Tibial nerve (tissue), 4 donors: ENCODE data around the gene SIGLEC7. TPM values are rescaled to one million over a fixed set of nuclear protein-coding genes. Genes with fewer than 3 reads are reported as not detected.

Source experiments
- DNase-seq, 2 donors: peaks; one replicate each; pipeline ENCODE4 v3.0.0-alpha.2; 2019; ENCODE audit warnings: low spot score in 2 of 2
- H3K27ac ChIP-seq, 4 donors: fragments of 200-600 bp; sonication (generic) in 3 of 4; one replicate each; pipeline ENCODE4 v1.5.1; 2017 to 2019; ENCODE audit warnings: mild to moderate bottlenecking in 1 of 4
- H3K27me3 ChIP-seq, 2 donors: fragments of 200-600 bp; sonication (generic) in 1 of 2; one replicate each; pipeline versions ENCODE4 v1.5.1 to v1.6.0; 2017 to 2019
- H3K36me3 ChIP-seq, 3 donors: fragments of 200-600 bp; sonication (generic); one replicate each; pipeline ENCODE4 v1.5.1; 2018 to 2019
- H3K4me1 ChIP-seq, 4 donors: fragments of 200-600 bp; sonication (generic) in 3 of 4; one replicate each; pipeline ENCODE4 v1.5.1; 2017 to 2019
- H3K4me3 ChIP-seq, 4 donors: fragments of 200-600 bp; sonication (generic) in 3 of 4; one replicate each; pipeline ENCODE4 v1.5.1; 2017 to 2019; ENCODE audit warnings: mild to moderate bottlenecking in 1 of 4, moderate library complexity in 1 of 4
- H3K9me3 ChIP-seq, 4 donors: fragments of 200-600 bp; sonication (generic) in 3 of 4; one replicate each; pipeline ENCODE4 v1.5.1; 2017 to 2019
- CTCF ChIP-seq, 5 experiments: fragments of 200-600 bp in 3 of 5; fragments of 450-650 bp in 2 of 5; sonication (generic) in 3 of 5; IDR thresholded peaks; one replicate each; pipeline ENCODE4 v1.5.1; 2016 to 2019; ENCODE audit warnings: antibody characterized with exemption in 5 of 5, mild to moderate bottlenecking in 3 of 5, moderate library complexity in 2 of 5
- EP300 ChIP-seq, 2 donors: sonication (generic); formaldehyde crosslinking; IDR thresholded peaks; one replicate each; pipeline ENCODE4 v1.6.1; 2017; ENCODE audit warnings: antibody characterized with exemption in 2 of 2, mild to moderate bottlenecking in 1 of 2
- POLR2A ChIP-seq, 2 donors: fragments of 450-650 bp; IDR thresholded peaks; one replicate each; pipeline ENCODE4 v1.6.1; 2017; ENCODE audit warnings: antibody characterized with exemption in 2 of 2, mild to moderate bottlenecking in 2 of 2, moderate library complexity in 2 of 2
- WGBS, 2 donors: methylation state at CpG; one replicate each; pipeline ENCODE4 v1.1.5; 2018; 5-methylcytosine and 5-hydroxymethylcytosine counted together
- total RNA-seq, 4 donors: library from RNA; depleted of rRNA; stranded (reverse); fragments of >200 nt; gene quantifications; one replicate each; pipeline ENCODE4 v1.1.0, GENCODE V29; 2016

Gene SIGLEC7
- total RNA-seq, 4 donors from 2014 or later: 0.42 to 7.5 (median 1.1) TPM

GRCh38 chr19:51179256-51179655 lies 37.2 kb downstream of the SIGLEC7 start:
- Histone ChIP-seq H3K27ac (no peak overlapping the region), H3K36me3 (no peaks in the 10 kb centered on the region), H3K4me1 (no peaks in the 10 kb centered on the region), H3K27me3 (no peaks in the 10 kb centered on the region), H3K4me3 (no peak overlapping the region), H3K9me3 (no peaks in the 10 kb centered on the region)
- no peak for DNase-seq
- TF ChIP-seq POLR2A (IDR thresholded peaks at IDR 0.05) (no peak), CTCF (IDR thresholded peaks at IDR 0.05) (no peak), EP300 (IDR thresholded peaks at IDR 0.05) (no peak)
- 5 to 21% methylated on average over 1 of the region's 1 CpG for WGBS, 2 donors

DNA sequence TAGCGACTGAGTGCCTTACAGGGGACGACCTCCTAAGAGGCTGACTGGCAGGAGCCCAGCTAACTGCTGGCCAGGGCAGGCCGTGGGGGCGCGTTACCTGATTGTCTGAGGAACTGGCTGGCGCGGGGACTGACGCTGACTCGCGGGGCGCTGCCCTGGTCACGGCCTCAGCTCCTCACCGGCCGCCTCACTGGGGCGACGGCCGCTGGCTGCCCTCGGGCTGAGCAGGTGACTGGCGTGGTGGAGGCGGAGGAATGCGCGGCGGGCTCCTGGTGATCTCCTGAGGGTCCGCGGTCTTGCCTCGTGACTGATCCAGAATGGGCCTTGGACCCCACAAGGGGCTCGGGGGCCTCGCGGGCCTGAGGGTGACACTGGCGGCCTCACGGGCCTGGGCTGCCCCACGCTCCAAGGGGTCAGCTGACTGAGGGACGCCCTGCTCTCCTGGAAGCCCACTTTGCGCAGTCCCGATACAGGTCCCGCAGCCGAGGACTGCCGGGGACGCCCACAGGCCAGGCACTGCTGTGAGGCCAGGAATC lies 39.3 kb downstream of the SIGLEC7 start:
- no peak for DNase-seq
- 92 to 94% methylated on average over 22 to 31 of the region's 39 CpGs for WGBS, 2 donors
- Histone ChIP-seq H3K4me1 (no peaks in the 10 kb centered on the region), H3K27me3 (no peaks in the 10 kb centered on the region), H3K27ac (no peak overlapping the region), H3K4me3 (no peak overlapping the region), H3K9me3 (no peaks in the 10 kb centered on the region), H3K36me3 (no peaks in the 10 kb centered on the region)
- no peak for TF ChIP-seq CTCF (IDR thresholded peaks at IDR 0.05)
- TF ChIP-seq EP300 (IDR thresholded peaks at IDR 0.05): no peak
- no peak for TF ChIP-seq POLR2A (IDR thresholded peaks at IDR 0.05)

DNA sequence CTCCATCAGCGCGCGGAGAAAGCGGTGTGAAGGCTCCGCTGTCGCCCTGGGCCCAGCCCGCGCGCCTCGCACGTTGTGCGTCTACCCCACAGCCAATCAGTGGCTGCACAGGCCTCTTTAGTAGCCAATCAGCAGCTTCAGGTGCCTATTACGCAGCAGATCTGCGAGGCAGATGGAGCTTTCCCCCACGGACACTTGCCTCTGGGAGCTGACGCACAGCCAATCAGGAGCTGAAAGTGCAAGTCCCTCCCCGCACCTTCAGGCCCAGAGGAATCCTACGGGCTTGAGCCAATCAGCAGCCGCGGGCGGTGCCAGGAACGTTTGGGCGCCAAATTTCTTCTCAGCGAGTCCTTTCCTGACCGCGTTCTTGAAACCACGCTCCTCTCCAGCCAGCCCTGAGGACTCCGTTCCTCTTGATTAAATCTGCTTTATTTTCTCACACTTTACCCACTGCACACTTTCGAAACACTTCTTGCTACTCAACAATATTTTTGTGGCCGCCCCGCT lies 39.9 kb downstream of the SIGLEC7 start:
- TF ChIP-seq POLR2A (IDR thresholded peaks at IDR 0.05): no peak
- TF ChIP-seq EP300 (IDR thresholded peaks at IDR 0.05): no peak
- TF ChIP-seq CTCF (IDR thresholded peaks at IDR 0.05): no peak
- H3K36me3 ChIP-seq: no peaks in the 10 kb centered on the region
- no peaks in the 10 kb centered on the region for H3K4me1 ChIP-seq
- no peak overlapping the region for H3K27ac ChIP-seq
- no peak for DNase-seq
- WGBS, 2 donors: 72 to 78% methylated on average over 30 to 31 of the region's 31 CpGs
- no peaks in the 10 kb centered on the region for H3K9me3 ChIP-seq
- H3K4me3 ChIP-seq: no peak overlapping the region
- no peaks in the 10 kb centered on the region for H3K27me3 ChIP-seq

DNA sequence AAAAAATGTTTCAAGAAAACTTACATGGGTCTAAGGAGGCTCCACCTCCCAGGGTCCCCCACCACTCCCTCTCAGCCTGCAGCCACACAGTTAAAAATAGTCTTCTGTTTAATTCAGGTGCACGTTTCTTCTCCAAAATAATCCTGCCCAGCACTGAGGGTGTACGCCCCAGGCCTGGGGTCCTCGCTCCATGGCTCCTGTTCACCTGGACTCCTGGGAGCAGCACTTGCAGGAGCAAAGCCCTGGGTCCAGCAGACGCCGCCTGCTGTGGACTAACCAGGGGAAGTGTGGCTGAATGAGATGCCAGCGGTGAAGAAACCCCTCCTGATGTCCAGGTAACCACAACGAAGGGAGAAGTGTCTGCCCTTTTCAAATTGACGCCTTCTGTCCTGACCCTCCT lies 41.5 kb downstream of the SIGLEC7 start:
- TF ChIP-seq POLR2A (IDR thresholded peaks at IDR 0.05) (no peak), CTCF (IDR thresholded peaks at IDR 0.05) (no peak), EP300 (IDR thresholded peaks at IDR 0.05) (no peak)
- Histone ChIP-seq H3K27me3 (no peaks in the 10 kb centered on the region), H3K9me3 (no peaks in the 10 kb centered on the region), H3K36me3 (no peaks in the 10 kb centered on the region), H3K4me1 (no peaks in the 10 kb centered on the region), H3K27ac (no peak overlapping the region), H3K4me3 (no peak overlapping the region)
- WGBS, 2 donors: 76 to 84% methylated on average over 8 of the region's 8 CpGs
- DNase-seq: no peak

- H3K27me3 ChIP-seq: no peaks in the 10 kb centered on the region
- H3K4me1 ChIP-seq: no peaks in the 10 kb centered on the region
- H3K27ac ChIP-seq: no peak overlapping the region
- no peak for DNase-seq
- no peaks in the 10 kb centered on the region for H3K36me3 ChIP-seq
- no peaks in the 10 kb centered on the region for H3K9me3 ChIP-seq
- TF ChIP-seq CTCF (IDR thresholded peaks at IDR 0.05) (no peak), EP300 (IDR thresholded peaks at IDR 0.05) (no peak), POLR2A (IDR thresholded peaks at IDR 0.05) (no peak)
- 86 to 91% methylated on average over 17 to 21 of the region's 25 CpGs for WGBS, 2 donors
- no peak overlapping the region for H3K4me3 ChIP-seq
Observed at GRCh38 chr19:51185069-51185867, 43.2 kb downstream of the SIGLEC7 start.
